HG02840 (cell line): ENCODE data around the gene ANKRD61.
"Not testable (repeated sequence)": the region's sequence is repeated elsewhere in the genome, so short reads cannot be mapped to it uniquely, and the experiment has no call there.

Experiments used
- ATAC-seq: cut with Tn5 transposase; IDR thresholded peaks from one replicate; pipeline ENCODE4 v1.9.1; 2021; ENCODE audit warnings: mild to moderate bottlenecking, moderate library complexity, moderate number of reproducible peaks; ENCODE audit not compliant: unreplicated experiment, low FRiP score

ANKRD61 gene

GRCh38 chr7:6030988-6031387, at the start of gene ANKRD61:
TSS of gene ANKRD61 (plus strand) at chr7:6031376. CDS start at chr7:6031376, 0 bp downstream.
- no peak for ATAC-seq

- not testable (repeated sequence) for ATAC-seq
Measured at GRCh38 chr7:5987061-5987460, 44.1 kb upstream of the ANKRD61 start.

GRCh38 chr7:5997210-5997808, 33.9 kb upstream of the ANKRD61 start:
- ATAC-seq, result no peak

- no peak for ATAC-seq
Measured at GRCh38 chr7:6007386-6007785, 23.8 kb upstream of the ANKRD61 start.

- ATAC-seq, result not testable (repeated sequence)
Measured at GRCh38 chr7:6007835-6008590, 23.2 kb upstream of the ANKRD61 start.

- ATAC-seq, result peak; percentile 95
Measured at GRCh38 chr7:6008668-6009611, 22.2 kb upstream of the ANKRD61 start, which contains the start of the genes AIMP2 and PMS2. TSS of gene AIMP2 (plus strand) at chr7:6009272. CDS start at chr7:6009364, 92 bp downstream. TSS of gene PMS2 (minus strand) at chr7:6009049. CDS start at chr7:6009019, 30 bp downstream.

- ATAC-seq, result not testable (repeated sequence)
Measured at GRCh38 chr7:6010370-6010769, 20.8 kb upstream of the ANKRD61 start.

- no peak for ATAC-seq
Measured at GRCh38 chr7:6011541-6011940, 19.6 kb upstream of the ANKRD61 start.

- ATAC-seq, result no peak
Measured at GRCh38 chr7:6012355-6013104, 18.6 kb upstream of the ANKRD61 start.

GRCh38 chr7:6015917-6016652, 15.1 kb upstream of the ANKRD61 start:
- no peak for ATAC-seq

GRCh38 chr7:6016653-6016966, 14.6 kb upstream of the ANKRD61 start:
- ATAC-seq, result no peak

GRCh38 chr7:6020371-6021286, 10.5 kb upstream of the ANKRD61 start:
- no peak for ATAC-seq

- ATAC-seq, result no peak
Measured at GRCh38 chr7:6022707-6023106, 8.5 kb upstream of the ANKRD61 start.

GRCh38 chr7:6023974-6024435, 7.2 kb upstream of the ANKRD61 start:
- no peak for ATAC-seq

- ATAC-seq, result no peak
Measured at GRCh38 chr7:6026011-6026819, 5.0 kb upstream of the ANKRD61 start.

- no peak for ATAC-seq
Measured at GRCh38 chr7:6026820-6027311, 4.3 kb upstream of the ANKRD61 start.

GRCh38 chr7:6027806-6028365, 3.3 kb upstream of the ANKRD61 start:
- no peak for ATAC-seq
